Spleen (tissue), 11 donors: ENCODE measurements around the gene ANTXR2. TPM values are rescaled to one million over a fixed set of nuclear protein-coding genes. Genes with fewer than 3 reads are reported as not detected.

Experiments used
- DNase-seq: peaks from one replicate; pipeline ENCODE4 v3.0.0-alpha.2; 2020
- H3K27ac ChIP-seq, 8 donors: fragments of 200-600 bp; sonication (generic) in 7 of 8; 1 replicate in 4 of 8; 2 replicates in 4 of 8; pipeline versions ENCODE4 v1.5.0 to v1.8.0; 2016 to 2021; ENCODE audit warnings: inconsistent platforms in 4 of 8, mild to moderate bottlenecking in 4 of 8, moderate library complexity in 1 of 8
- H3K27me3 ChIP-seq, 7 donors: fragments of 200-600 bp; sonication (generic) in 6 of 7; replicated peaks in 1 of 7; 1 replicate in 4 of 7; 2 replicates in 3 of 7; pipeline versions ENCODE4 v1.5.0 to v1.8.0; 2016 to 2021; ENCODE audit warnings: inconsistent platforms in 3 of 7, mild to moderate bottlenecking in 1 of 7
- H3K36me3 ChIP-seq, 6 donors: fragments of 200-600 bp; sonication (generic) in 5 of 6; 1 replicate in 4 of 6; 2 replicates in 2 of 6; pipeline versions ENCODE4 v1.5.0 to v1.8.0; 2016 to 2021; ENCODE audit warnings: inconsistent platforms in 2 of 6
- H3K4me1 ChIP-seq, 6 donors: fragments of 200-600 bp; sonication (generic) in 5 of 6; 1 replicate in 3 of 6; 2 replicates in 3 of 6; pipeline versions ENCODE4 v1.5.0 to v1.8.0; 2016 to 2021; ENCODE audit warnings: inconsistent platforms in 3 of 6
- H3K4me3 ChIP-seq, 8 donors: fragments of 200-600 bp; sonication (generic) in 7 of 8; 1 replicate in 4 of 8; 2 replicates in 4 of 8; pipeline versions ENCODE4 v1.5.0 to v1.8.0; 2016 to 2021; ENCODE audit warnings: inconsistent platforms in 4 of 8, mild to moderate bottlenecking in 4 of 8, moderate library complexity in 2 of 8
- H3K9me3 ChIP-seq, 8 donors: fragments of 200-600 bp; sonication (generic) in 7 of 8; 1 replicate in 4 of 8; 2 replicates in 4 of 8; pipeline versions ENCODE4 v1.5.0 to v1.8.0; 2016 to 2021; ENCODE audit warnings: inconsistent platforms in 4 of 8
- CTCF ChIP-seq, 11 experiments: fragments of 200-600 bp in 7 of 11; fragments of 450-650 bp in 4 of 11; sonication (generic) in 4 of 11; IDR thresholded peaks in 8 of 11; conservative IDR thresholded peaks in 3 of 11; 1 replicate in 7 of 11; 2 replicates in 4 of 11; pipeline versions ENCODE4 v1.4.0 to v1.8.0; 2016 to 2021; ENCODE audit warnings: antibody characterized with exemption in 11 of 11, inconsistent platforms in 4 of 11, mild to moderate bottlenecking in 1 of 11
- POLR2A ChIP-seq, 3 donors: fragments of 450-650 bp; IDR thresholded peaks; one replicate each; pipeline ENCODE4 v1.5.1; 2017; ENCODE audit warnings: antibody characterized with exemption in 3 of 3, mild to moderate bottlenecking in 1 of 3
- POLR2AphosphoS5 ChIP-seq, 3 donors: sonication (generic); formaldehyde crosslinking; IDR thresholded peaks; one replicate each; pipeline ENCODE4 v1.5.1; 2017; ENCODE audit warnings: antibody characterized with exemption in 3 of 3
- WGBS, 5 donors: extraction: QIAGEN DNeasy Blood & Tissue Kit in 3 of 5; methylation state at CpG; one replicate each; pipeline versions ENCODE4 v1.1.5 to v1.1.7; 2013 to 2018; 5-methylcytosine and 5-hydroxymethylcytosine counted together
- intact Hi-C: fragments of 100-400 bp; cut with DNase I; formaldehyde crosslinking; loops from one replicate; pipeline ENCODE4 v1.15.0; 2023; ENCODE audit warnings: low total_unique reads
- polyA plus RNA-seq, 3 donors: library from polyadenylated mRNA; stranded (reverse); fragments of 200-250 nt; gene quantifications; one replicate each; pipeline ENCODE4 v1.2.1, GENCODE V29; 2013
- total RNA-seq, 7 donors: library from RNA; depleted of rRNA in 3 of 7; stranded (reverse); fragments of >200 nt in 3 of 7; fragmentation: NEBNext Ultra II Directional in 4 of 7; extraction: Animal tissue kit (Norgen Biotek cat#: 25700) in 4 of 7; gene quantifications; one replicate each; pipeline versions ENCODE4 v1.1.0 to v1.2.1, GENCODE V29; 2016 to 2021
- donor health status: healthy with polysubstance abuse.
- donor health status: DM: no; HTN: no; CAD: no; lungs with moderate emphysema.
- donor health status: DM: no; HTN: no; CAD: no.
- donor health status: Bipolar disorder and iron deficiency.
- donor health status: healthy.
- donor health status: DM: no; HTN: no; CAD: no.
- donor health status: DM: yes; HTN: yes; CAD: no.

Gene ANTXR2
- total and polyA plus RNA-seq, 10 donors: 3.7 to 56.3 (median 37.3) TPM

- Histone ChIP-seq H3K4me3 (no peak overlapping the region), H3K9me3 (peaks cover 0 to 13% (median 11%) of the 10 kb centered on the region in 8 donors), H3K27ac (no peak overlapping the region), H3K4me1 (no peaks in the 10 kb centered on the region), H3K27me3 (peaks cover 0 to 7% (median 0%) of the 10 kb centered on the region in 7 donors), H3K36me3 (no peaks in the 10 kb centered on the region)
- no peak for DNase-seq
- intact Hi-C loops: no loop called here
- whole genome bisulfite sequencing, 5 donors: 94 to 100% (median 95%) methylated on average over 2 to 8 of the region's 8 CpGs
- TF ChIP-seq CTCF (IDR thresholded peaks at IDR 0.05 in 8 of 11, conservative IDR thresholded peaks at IDR 0.05 in 3 of 11) (no peak), POLR2AphosphoS5 (IDR thresholded peaks at IDR 0.05) (no peak), POLR2A (IDR thresholded peaks at IDR 0.05) (no peak)
These were observed 42.5 kb upstream of the ANTXR2 start for GRCh38 chr4:80115368-80116181.

GRCh38 chr4:80114732-80115265 lies 41.8 kb upstream of the ANTXR2 start:
- no peaks in the 10 kb centered on the region for H3K4me1 ChIP-seq
- no peaks in the 10 kb centered on the region for H3K36me3 ChIP-seq
- intact Hi-C loops: no loop called here
- H3K27me3 ChIP-seq: peaks cover 0 to 7% (median 0%) of the 10 kb centered on the region in 7 donors
- peaks cover 0 to 13% (median 11%) of the 10 kb centered on the region in 8 donors for H3K9me3 ChIP-seq
- TF ChIP-seq POLR2AphosphoS5 (IDR thresholded peaks at IDR 0.05): no peak
- no peak for TF ChIP-seq CTCF (IDR thresholded peaks at IDR 0.05 in 8 of 11, conservative IDR thresholded peaks at IDR 0.05 in 3 of 11)
- H3K4me3 ChIP-seq: no peak overlapping the region
- H3K27ac ChIP-seq: no peak overlapping the region
- DNase-seq: no peak

- peaks cover 0 to 7% (median 0%) of the 10 kb centered on the region in 7 donors for H3K27me3 ChIP-seq
- no peaks in the 10 kb centered on the region for H3K4me1 ChIP-seq
- H3K9me3 ChIP-seq: peaks cover 0 to 12% (median 11%) of the 10 kb centered on the region in 8 donors
- no peak overlapping the region for H3K4me3 ChIP-seq
- H3K36me3 ChIP-seq: no peaks in the 10 kb centered on the region
- intact Hi-C loops: no loop called here
- no peak for TF ChIP-seq POLR2AphosphoS5 (IDR thresholded peaks at IDR 0.05)
- no peak for TF ChIP-seq POLR2A (IDR thresholded peaks at IDR 0.05)
- no peak for TF ChIP-seq CTCF (IDR thresholded peaks at IDR 0.05 in 8 of 11, conservative IDR thresholded peaks at IDR 0.05 in 3 of 11)
- DNase-seq: no peak
- no peak overlapping the region for H3K27ac ChIP-seq
- 90 to 97% (median 93%) methylated on average over 3 of the region's 3 CpGs for WGBS, 5 donors
These were observed 40.6 kb upstream of the ANTXR2 start for GRCh38 chr4:80113615-80114014.

GRCh38 chr4:80112236-80112635 lies 39.2 kb upstream of the ANTXR2 start:
- Histone ChIP-seq H3K9me3 (peaks cover 0 to 12% (median 9%) of the 10 kb centered on the region in 8 donors), H3K4me3 (no peak overlapping the region), H3K36me3 (no peaks in the 10 kb centered on the region), H3K4me1 (no peaks in the 10 kb centered on the region), H3K27me3 (peaks cover 0 to 7% (median 0%) of the 10 kb centered on the region in 7 donors), H3K27ac (no peak overlapping the region)
- TF ChIP-seq CTCF (IDR thresholded peaks at IDR 0.05 in 8 of 11, conservative IDR thresholded peaks at IDR 0.05 in 3 of 11) (no peak), POLR2AphosphoS5 (IDR thresholded peaks at IDR 0.05) (no peak), POLR2A (IDR thresholded peaks at IDR 0.05) (no peak)
- 82 to 96% (median 91%) methylated on average over 3 of the region's 3 CpGs for WGBS, 5 donors
- no peak for DNase-seq
- intact Hi-C loops: no loop called here
